H9 (cell line): Measurements from ENCODE around the gene SNX4. TPM values are rescaled to one million over a fixed set of nuclear protein-coding genes. Genes with fewer than 3 reads are reported as not detected.

Source experiments
- DNase-seq: peaks from one replicate; pipeline ENCODE4 v3.0.0-alpha.2; 2017
- H2AFZ ChIP-seq: one replicate; pipeline ENCODE4 v1.6.1; 2013; ENCODE audit warnings: mild to moderate bottlenecking, low read length, control low read depth, moderate library complexity
- H2AK5ac ChIP-seq: 2 replicates; pipeline ENCODE4 v1.6.1; 2013; ENCODE audit warnings: low read length, control low read depth, mixed read lengths; ENCODE audit not compliant: insufficient read length
- H2BK120ac ChIP-seq: one replicate; pipeline ENCODE4 v1.6.1; 2013; ENCODE audit warnings: low read depth, mild to moderate bottlenecking, low read length, control low read depth, inconsistent platforms; ENCODE audit not compliant: poor library complexity, severe bottlenecking
- H2BK12ac ChIP-seq: 2 replicates; pipeline ENCODE4 v1.6.1; 2013; ENCODE audit warnings: low read length, control low read depth, mixed read lengths, low read depth; ENCODE audit not compliant: insufficient read length
- H2BK15ac ChIP-seq: 2 replicates; pipeline ENCODE4 v1.6.1; 2013; ENCODE audit warnings: low read depth, low read length, control low read depth
- H2BK20ac ChIP-seq: one replicate; pipeline ENCODE4 v1.6.1; 2013; ENCODE audit warnings: low read depth, mild to moderate bottlenecking, low read length, control low read depth, inconsistent platforms; ENCODE audit not compliant: poor library complexity, severe bottlenecking
- H2BK5ac ChIP-seq: 2 replicates; pipeline ENCODE4 v1.6.1; 2013; ENCODE audit warnings: low read length, control low read depth, mixed read lengths; ENCODE audit not compliant: insufficient read length
- H3K14ac ChIP-seq: 2 replicates; pipeline ENCODE4 v1.6.1; 2013; ENCODE audit warnings: low read length, control low read depth; ENCODE audit not compliant: insufficient read depth
- H3K18ac ChIP-seq: 2 replicates; pipeline ENCODE4 v1.6.1; 2013; ENCODE audit warnings: low read depth, mild to moderate bottlenecking, mixed read lengths, low read length, control low read depth; ENCODE audit not compliant: insufficient read length
- H3K23ac ChIP-seq: 2 replicates; pipeline ENCODE4 v1.6.1; 2013; ENCODE audit warnings: low read length, control low read depth, mixed read lengths, low read depth; ENCODE audit not compliant: insufficient read length
- H3K23me2 ChIP-seq: 2 replicates; pipeline ENCODE4 v1.6.1; 2013; ENCODE audit warnings: low read depth, mild to moderate bottlenecking, mixed read lengths, low read length, control low read depth; ENCODE audit not compliant: insufficient read length, poor library complexity, severe bottlenecking
- H3K27ac ChIP-seq: 2 replicates; pipeline ENCODE4 v1.5.1; 2013; ENCODE audit warnings: low read length, control low read depth, mixed read lengths, low read depth; ENCODE audit not compliant: insufficient read length
- H3K27me3 ChIP-seq: 2 replicates; pipeline ENCODE4 v1.6.1; 2013; ENCODE audit warnings: low read length, control low read depth, inconsistent platforms; ENCODE audit not compliant: insufficient read depth
- H3K4ac ChIP-seq: 2 replicates; pipeline ENCODE4 v1.6.1; 2013; ENCODE audit warnings: low read depth, mild to moderate bottlenecking, control low read depth, inconsistent platforms, low read length, moderate library complexity
- H3K4me1 ChIP-seq: 2 replicates; pipeline ENCODE4 v1.6.1; 2013; ENCODE audit warnings: low read length, control low read depth, inconsistent platforms; ENCODE audit not compliant: insufficient read depth
- H3K4me2 ChIP-seq: 2 replicates; pipeline ENCODE4 v1.6.1; 2013; ENCODE audit warnings: low read length, control low read depth, mixed read lengths; ENCODE audit not compliant: insufficient read length, insufficient read depth
- H3K56ac ChIP-seq: 2 replicates; pipeline ENCODE4 v1.6.1; 2013; ENCODE audit warnings: low read depth, mild to moderate bottlenecking, mixed read lengths, low read length, control low read depth; ENCODE audit not compliant: insufficient read length
- H3K79me1 ChIP-seq: 2 replicates; pipeline ENCODE4 v1.6.1; 2013; ENCODE audit warnings: low read depth, mild to moderate bottlenecking, moderate library complexity, low read length, control low read depth, inconsistent platforms; ENCODE audit not compliant: insufficient read depth, poor library complexity, severe bottlenecking
- H3K79me2 ChIP-seq: 2 replicates; pipeline ENCODE4 v1.6.1; 2013; ENCODE audit warnings: low read length, control low read depth, inconsistent platforms; ENCODE audit not compliant: insufficient read depth
- H3K9ac ChIP-seq: 2 replicates; pipeline ENCODE4 v1.6.1; 2013; ENCODE audit warnings: low read length, control low read depth, mixed read lengths; ENCODE audit not compliant: insufficient read length; ENCODE audit errors: extremely low read depth
- H3K9me3 ChIP-seq: one replicate; pipeline ENCODE4 v1.6.1; 2013; ENCODE audit warnings: low read depth, low read length, inconsistent platforms; ENCODE audit not compliant: control insufficient read depth
- H3T11ph ChIP-seq: one replicate; pipeline ENCODE4 v1.6.1; 2013; ENCODE audit warnings: mild to moderate bottlenecking, low read length, control low read depth, inconsistent platforms
- H4K20me1 ChIP-seq: one replicate; pipeline ENCODE4 v1.6.1; 2013; ENCODE audit not compliant: control insufficient read depth, insufficient read length, insufficient read depth
- H4K5ac ChIP-seq: 2 replicates; pipeline ENCODE4 v1.6.1; 2013; ENCODE audit warnings: low read depth, mild to moderate bottlenecking, mixed read lengths, low read length, control low read depth; ENCODE audit not compliant: insufficient read length
- H4K8ac ChIP-seq: replicated peaks from 2 replicates; pipeline ENCODE4 v1.6.1; 2013; ENCODE audit warnings: low read length, control low read depth, mixed read lengths, low read depth; ENCODE audit not compliant: insufficient read length
- H4K91ac ChIP-seq: 2 replicates; pipeline ENCODE4 v1.6.1; 2013; ENCODE audit warnings: low read depth, mild to moderate bottlenecking, moderate library complexity, mixed read lengths, low read length, control low read depth; ENCODE audit not compliant: insufficient read length
- H3K27ac Mint-ChIP-seq, 3 experiments: 2 replicates in 2 of 3; 3 replicates in 1 of 3; pipeline ENCODE4 v1.8.0; 2020 to 2021; ENCODE audit warnings: mixed read lengths in 3 of 3, mild to moderate bottlenecking in 1 of 3, moderate library complexity in 1 of 3
- H3K27me3 Mint-ChIP-seq: 2 replicates; pipeline ENCODE4 v1.8.0; 2021; ENCODE audit warnings: low read depth, mild to moderate bottlenecking, moderate library complexity, mixed read lengths
- H3K36me3 Mint-ChIP-seq, 3 experiments: 2 replicates in 2 of 3; 3 replicates in 1 of 3; pipeline ENCODE4 v1.8.0; 2020 to 2021; ENCODE audit warnings: low read depth in 3 of 3, mixed read lengths in 3 of 3; ENCODE audit not compliant: insufficient read depth in 1 of 3
- H3K4me1 Mint-ChIP-seq, 2 experiments: 2 replicates each; pipeline ENCODE4 v1.8.0; 2020; ENCODE audit warnings: mixed read lengths in 2 of 2
- H3K4me3 Mint-ChIP-seq, 2 experiments: 2 replicates in 1 of 2; 3 replicates in 1 of 2; pipeline ENCODE4 v1.8.0; 2020 to 2021; ENCODE audit warnings: mild to moderate bottlenecking in 2 of 2, mixed read lengths in 2 of 2, moderate library complexity in 1 of 2
- H3K9me3 Mint-ChIP-seq, 2 experiments: 2 replicates in 1 of 2; 3 replicates in 1 of 2; pipeline ENCODE4 v1.8.0; 2020; ENCODE audit warnings: mild to moderate bottlenecking in 2 of 2, mixed read lengths in 2 of 2, moderate library complexity in 1 of 2
- CTCF ChIP-seq: fragments of 200-600 bp; sonication (generic); conservative IDR thresholded peaks from 3 replicates; pipeline ENCODE4 v1.8.0; 2021; ENCODE audit warnings: antibody characterized with exemption, mild to moderate bottlenecking
- WGBS: extraction: QIAGEN DNeasy Blood & Tissue Kit; methylation state at CpG from one replicate; pipeline ENCODE4 v1.1.7; 2013; ENCODE audit warnings: missing lambda C conversion rate, low lambda C conversion rate, mixed read lengths; ENCODE audit not compliant: insufficient read length; ENCODE audit errors: extremely low coverage; 5-methylcytosine and 5-hydroxymethylcytosine counted together
- total RNA-seq: library from RNA; stranded (reverse); gene quantifications from 2 replicates; pipeline ENCODE4 v1.2.1, GENCODE V29; 2021

Gene SNX4
- total RNA-seq, 1 experiment from 2014 or later, result 29.5 TPM

GRCh38 chr3:125442506-125442905 is 77.5 kb downstream of the SNX4 start:
- Mint-ChIP-seq H3K36me3 (peaks cover 6 to 11% (median 10%) of the 10 kb centered on the region in 3 experiments; a peak in 6 of 7 replicates), H3K4me1 (peaks cover 1 to 2% of the 10 kb centered on the region in 2 experiments; a peak in 3 of 4 replicates), H3K27ac (no peak overlapping the region), H3K4me3 (no peak overlapping the region), H3K9me3 (peaks cover 0 to 3% of the 10 kb centered on the region in 2 experiments; a peak in 2 of 5 replicates), H3K27me3 (no peaks in the 10 kb centered on the region)
- H3K56ac ChIP-seq, result no peak overlapping the region
- H3K9me3 ChIP-seq, result no peaks in the 10 kb centered on the region
- no peaks in the 10 kb centered on the region for H3K79me1 ChIP-seq
- no peak overlapping the region for H2BK5ac ChIP-seq
- no peak overlapping the region for H4K91ac ChIP-seq
- no peak overlapping the region for H3K23ac ChIP-seq
- no peaks in the 10 kb centered on the region for H3K4me1 ChIP-seq
- no peak overlapping the region for H3K27ac ChIP-seq
- H3T11ph ChIP-seq, result no peak overlapping the region
- no peak for TF ChIP-seq CTCF
- no peaks in the 10 kb centered on the region for H3K79me2 ChIP-seq
- no peak overlapping the region for H2BK20ac ChIP-seq
- H2BK120ac ChIP-seq, result no peak overlapping the region
- no peak overlapping the region for H3K14ac ChIP-seq
- WGBS, result no CpG with 5 or more reads among the region's 1 CpG
- no peak overlapping the region for H2BK15ac ChIP-seq
- H3K9ac ChIP-seq, result no peak overlapping the region
- H3K27me3 ChIP-seq, result no peaks in the 10 kb centered on the region
- H3K4ac ChIP-seq, result no peak overlapping the region
- H2AFZ ChIP-seq, result no peak overlapping the region
- H3K4me2 ChIP-seq, result no peak overlapping the region
- H3K18ac ChIP-seq, result no peak overlapping the region
- H4K20me1 ChIP-seq, result no peaks in the 10 kb centered on the region
- H4K5ac ChIP-seq, result no peak overlapping the region
- H2AK5ac ChIP-seq, result no peak overlapping the region
- DNase-seq, result no peak
- no peak overlapping the region for H4K8ac ChIP-seq
- no peaks in the 10 kb centered on the region for H3K23me2 ChIP-seq
- H2BK12ac ChIP-seq, result no peak overlapping the region
